ENCODE data around the gene P2RX1. TPM values are rescaled to one million over a fixed set of nuclear protein-coding genes. Genes with fewer than 3 reads are reported as not detected.
A peak's percentile ranks its signal among the peaks of the same experiment; 100 is the strongest.

The P2RX1 gene
- total RNA-seq, 1 experiment from 2014 or later = not detected

GRCh38 chr17:3865176-3865575 is 51.1 kb downstream of the P2RX1 start:
- no peaks in the 10 kb centered on the region for H3K9me3 Mint-ChIP-seq
- Histone ChIP-seq H3K27ac (ENCODE audit: insufficient read length, low read depth, low read length) (no peak overlapping the region), H3K9me3 (ENCODE audit: control insufficient read depth, low read depth, low read length) (no peaks in the 10 kb centered on the region), H3K79me1 (ENCODE audit: insufficient read depth, low read depth, low read length, poor library complexity, severe bottlenecking) (no peaks in the 10 kb centered on the region), H4K5ac (ENCODE audit: insufficient read length, low read depth, low read length) (no peak overlapping the region), H2BK20ac (ENCODE audit: low read depth, low read length, poor library complexity, severe bottlenecking) (no peak overlapping the region), H3K4me1 (ENCODE audit: insufficient read depth, low read length) (no peaks in the 10 kb centered on the region), H2AFZ (ENCODE audit: low read length) (no peak overlapping the region), H3K56ac (ENCODE audit: insufficient read length, low read depth, low read length) (no peak overlapping the region), H2AK5ac (ENCODE audit: insufficient read length, low read length) (no peak overlapping the region), H4K20me1 (ENCODE audit: control insufficient read depth, insufficient read depth, insufficient read length) (no peaks in the 10 kb centered on the region), H2BK15ac (ENCODE audit: low read depth, low read length) (no peak overlapping the region), H3K9ac (ENCODE audit: extremely low read depth, insufficient read length, low read length) (no peak overlapping the region), H2BK120ac (ENCODE audit: low read depth, low read length, poor library complexity, severe bottlenecking) (no peak overlapping the region), H3K4me2 (ENCODE audit: insufficient read depth, insufficient read length, low read length) (no peak overlapping the region), H3T11ph (ENCODE audit: low read length) (no peak overlapping the region), H3K23ac (ENCODE audit: insufficient read length, low read depth, low read length) (no peak overlapping the region), H3K4ac (ENCODE audit: low read depth, low read length) (no peak overlapping the region), H4K91ac (ENCODE audit: insufficient read length, low read depth, low read length) (no peak overlapping the region), H3K27me3 (ENCODE audit: insufficient read depth, low read length) (no peaks in the 10 kb centered on the region), H3K14ac (ENCODE audit: insufficient read depth, low read length) (no peak overlapping the region), H3K79me2 (ENCODE audit: insufficient read depth, low read length) (no peaks in the 10 kb centered on the region), H3K23me2 (ENCODE audit: insufficient read length, low read depth, low read length, poor library complexity, severe bottlenecking) (peaks cover 4% of the 10 kb centered on the region), H4K8ac (replicated peaks; ENCODE audit: insufficient read length, low read depth, low read length) (no peak overlapping the region), H2BK5ac (ENCODE audit: insufficient read length, low read length) (no peak overlapping the region), H3K18ac (ENCODE audit: insufficient read length, low read depth, low read length) (no peak overlapping the region), H2BK12ac (ENCODE audit: insufficient read length, low read depth, low read length) (no peak overlapping the region)
- peak; percentile 26 for DNase-seq
- H3K4me3 Mint-ChIP-seq = no peak overlapping the region
- WGBS (ENCODE audit: extremely low coverage, insufficient read length, low lambda C conversion rate) = no CpG with 5 or more reads among the region's 8 CpGs
- no peaks in the 10 kb centered on the region for H3K27me3 Mint-ChIP-seq (ENCODE audit: low read depth)
- no peak for TF ChIP-seq CTCF (conservative IDR thresholded peaks at IDR 0.05)
- H3K36me3 Mint-ChIP-seq (ENCODE audit: insufficient read depth in 1 of 3, low read depth in 3 of 3) = peaks cover 2 to 9% (median 3%) of the 10 kb centered on the region in 3 experiments; a peak in 3 of 7 replicates
- peak overlapping the region in 1 of 3 experiments; percentile 35; a peak in 1 of 7 replicates for H3K27ac Mint-ChIP-seq
- H3K4me1 Mint-ChIP-seq = no peaks in the 10 kb centered on the region; a peak in 1 of 4 replicates
